Inferior parietal cortex (tissue), 1 donor: Measurements from ENCODE around the gene PSMD9.
"Not testable (repeated sequence)": the region's sequence is repeated elsewhere in the genome, so short reads cannot be mapped to it uniquely, and the experiment has no call there.

Experiments
- DNase-seq: peaks from one replicate; pipeline ENCODE4 v3.0.0-alpha.2; 2016; ENCODE audit errors: extremely low spot score

Gene PSMD9

GRCh38 chr12:121888478-121889273, at the start of gene PSMD9:
Gene PSMD9 (plus strand): TSS chr12:121888790. CDS start chr12:121888857, 67 bp downstream.
- peak; percentile 95 for DNase-seq

DNA sequence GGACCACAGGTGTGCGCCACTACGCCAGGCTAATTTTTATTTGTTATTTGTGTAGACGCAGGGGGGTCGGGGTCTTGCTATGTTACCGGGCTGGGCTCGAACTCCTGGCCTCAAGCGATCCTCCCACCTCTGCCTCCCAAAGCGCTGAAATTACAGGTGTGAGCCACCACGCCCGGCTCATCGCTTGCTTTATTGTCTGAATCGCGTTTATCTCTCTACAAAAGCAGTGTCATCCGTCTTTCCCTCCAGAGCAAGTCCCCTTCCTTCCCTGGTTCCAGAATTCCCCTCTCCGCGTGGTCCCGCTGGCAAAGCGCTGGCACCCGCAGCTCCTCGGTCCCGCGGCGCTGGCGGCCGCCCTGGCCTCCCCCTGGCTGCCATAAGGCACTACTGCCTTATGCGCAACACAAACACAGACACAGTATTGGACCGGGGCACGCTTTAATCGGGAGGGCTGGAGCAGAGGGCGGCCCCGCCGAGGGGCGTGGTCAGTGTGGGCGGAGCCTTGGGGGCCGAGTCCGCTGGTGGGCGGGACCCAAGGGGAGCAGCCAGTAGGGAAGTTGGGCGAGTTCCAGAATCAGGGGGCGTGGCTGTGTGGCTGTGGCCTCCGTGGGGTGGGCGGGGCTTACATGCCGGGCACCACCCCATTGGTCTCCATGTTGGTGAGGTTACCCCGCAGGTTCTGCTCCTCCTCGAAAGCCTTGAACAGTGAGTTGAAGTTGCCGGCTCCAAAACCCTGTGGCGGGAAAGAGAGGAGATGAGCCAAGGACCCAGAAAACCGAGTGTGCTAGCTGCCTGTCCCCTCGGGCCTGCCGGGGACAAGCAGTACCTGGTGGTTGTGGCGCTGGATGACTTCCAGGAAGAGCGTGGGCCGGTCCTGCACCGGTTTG, 49.2 kb upstream of the PSMD9 start:
- peak; percentile 92 for DNase-seq

- DNase-seq = no peak
Measured at GRCh38 chr12:121839993-121840761, 48.4 kb upstream of the PSMD9 start.

DNA sequence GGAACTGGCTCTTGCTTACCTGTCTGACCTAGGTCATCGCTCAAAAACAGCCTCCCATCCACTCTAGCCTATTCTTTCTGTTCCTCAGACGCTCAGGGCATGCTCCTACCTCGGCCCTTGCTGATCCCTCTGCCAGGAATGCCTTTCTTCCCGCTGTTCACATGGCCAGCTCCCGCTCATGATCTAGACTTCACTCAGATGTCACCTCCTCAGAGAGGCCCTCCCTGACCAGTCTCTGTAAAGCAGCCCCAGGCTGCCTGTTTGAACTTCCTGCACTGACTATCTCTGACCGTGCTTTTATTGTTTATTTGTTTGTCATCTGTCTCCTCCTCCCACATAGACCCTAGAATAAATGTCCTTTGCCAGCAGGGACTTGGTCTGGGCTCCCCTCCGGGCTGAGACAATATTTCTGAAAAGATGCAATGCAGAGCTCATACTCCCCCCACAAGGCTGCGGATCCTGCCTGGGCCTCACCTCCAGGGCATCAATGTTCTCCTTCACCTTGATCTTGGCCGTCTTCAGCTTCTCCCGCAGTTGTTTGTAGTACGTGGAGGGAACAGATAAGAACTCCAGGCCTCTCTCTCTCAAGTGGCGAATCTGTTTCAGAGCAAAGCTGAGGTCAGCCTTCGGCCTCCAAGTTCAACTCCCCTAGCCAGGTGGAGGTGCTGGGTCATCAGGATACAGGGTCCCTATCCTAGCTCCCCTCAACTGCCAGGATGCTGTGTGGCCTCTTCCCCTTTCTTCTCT, 45.2 kb upstream of the PSMD9 start:
- DNase-seq = no peak

DNA sequence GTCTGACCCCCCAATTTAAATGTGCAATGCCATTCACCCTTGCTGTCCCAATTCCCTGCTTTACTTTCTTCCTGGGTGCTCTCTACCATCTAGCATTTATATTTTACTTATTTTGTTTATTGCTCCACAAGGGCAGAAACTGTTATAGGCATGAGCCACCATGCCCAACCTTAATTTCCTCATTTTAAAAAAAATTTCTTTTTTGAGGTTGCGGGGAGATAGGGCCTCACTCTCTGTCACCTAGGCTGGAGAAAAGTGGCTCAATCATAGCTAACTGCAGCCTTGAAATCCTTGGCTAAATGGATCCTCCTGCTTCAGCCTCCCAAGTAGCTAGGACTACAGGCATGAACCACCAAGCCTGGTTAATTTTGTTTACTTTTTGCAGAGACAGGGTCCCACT, 42.9 kb upstream of the PSMD9 start:
- DNase-seq = no peak

DNA sequence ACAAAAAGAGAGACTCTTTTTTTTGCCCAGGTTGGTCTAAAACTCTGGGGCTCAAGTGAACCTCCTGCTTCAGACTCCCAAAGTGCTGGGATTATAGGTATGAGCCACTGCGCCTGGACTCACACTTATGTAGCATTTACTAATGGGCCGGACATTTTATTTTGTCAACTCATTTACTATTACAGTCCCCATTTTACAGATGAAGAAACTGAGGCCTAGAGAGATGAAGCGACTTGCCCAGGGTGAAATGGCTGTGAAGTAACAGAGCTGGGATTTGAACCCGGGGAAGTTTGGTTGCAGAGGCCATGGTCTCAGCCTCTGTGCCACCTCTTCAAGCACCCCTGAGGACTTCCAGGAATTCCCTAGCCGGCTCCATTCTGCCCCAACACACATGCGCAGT, 39.4 kb upstream of the PSMD9 start:
- DNase-seq = no peak

- DNase-seq = no peak
Measured at GRCh38 chr12:121849665-121850064, 38.9 kb upstream of the PSMD9 start.

GRCh38 chr12:121852392-121852791, 36.2 kb upstream of the PSMD9 start:
- DNase-seq = not testable (repeated sequence)

DNA sequence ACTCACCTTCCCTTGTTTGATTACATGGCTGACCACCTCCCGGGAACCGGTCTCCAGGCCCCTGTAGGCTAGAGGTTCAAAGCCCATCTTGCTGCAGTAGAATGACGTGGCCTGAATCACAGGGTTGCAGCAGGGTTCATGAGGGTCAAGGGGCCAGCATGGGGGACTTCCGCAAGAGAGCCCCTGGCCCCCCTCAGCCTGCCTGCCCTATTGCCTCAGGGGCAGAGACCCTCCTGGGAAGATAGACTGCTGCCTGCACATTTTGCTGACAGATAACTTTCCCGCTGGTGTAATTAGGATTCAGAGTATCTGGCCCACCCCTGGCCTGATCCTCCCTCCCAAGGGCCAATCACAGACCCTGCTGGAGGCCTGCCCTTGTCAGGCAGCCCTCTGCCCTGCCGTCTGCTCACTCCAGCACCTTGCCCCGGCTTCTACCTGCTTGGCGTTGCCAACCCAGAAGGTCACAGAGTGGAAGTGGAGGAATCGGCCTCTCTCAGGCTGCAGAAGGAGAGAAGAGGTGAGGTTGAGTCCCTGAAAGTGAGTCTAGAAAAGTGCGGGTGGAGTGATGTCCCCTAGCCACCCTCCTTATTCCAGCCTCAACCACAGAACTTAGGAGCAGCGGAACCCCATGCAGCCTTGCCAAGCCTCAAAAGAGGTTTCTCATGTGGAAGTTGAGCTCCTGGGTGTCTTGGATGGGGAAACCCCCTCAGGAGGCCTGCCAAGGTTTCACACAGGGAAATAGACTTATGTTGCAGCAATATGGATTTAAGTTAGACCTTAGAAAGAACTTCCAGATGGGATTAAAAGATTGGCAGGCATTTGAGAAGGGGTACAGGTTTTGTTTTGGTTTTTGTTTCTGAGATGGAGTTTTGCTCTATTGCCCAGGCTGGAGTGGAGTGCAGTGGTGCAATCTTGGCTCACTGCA, 31.0 kb upstream of the PSMD9 start:
- no peak for DNase-seq

DNA sequence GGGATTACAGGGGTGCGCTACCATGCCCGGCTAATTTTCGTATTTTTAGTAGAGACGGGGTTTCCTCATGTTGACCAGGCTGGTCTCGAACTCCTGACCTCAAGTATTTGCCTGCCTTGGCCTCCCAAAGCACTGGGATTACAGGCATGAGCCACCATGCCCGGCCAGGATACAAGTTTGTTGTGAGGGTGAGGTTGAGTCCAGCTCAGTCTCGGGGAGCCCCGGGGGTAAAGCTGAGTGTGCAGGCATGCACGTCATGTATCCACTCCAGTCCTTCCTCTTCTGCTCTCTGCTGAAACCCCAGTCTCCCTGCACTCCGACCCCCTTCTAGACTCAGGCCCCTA, 30.3 kb upstream of the PSMD9 start:
- no peak for DNase-seq

DNA sequence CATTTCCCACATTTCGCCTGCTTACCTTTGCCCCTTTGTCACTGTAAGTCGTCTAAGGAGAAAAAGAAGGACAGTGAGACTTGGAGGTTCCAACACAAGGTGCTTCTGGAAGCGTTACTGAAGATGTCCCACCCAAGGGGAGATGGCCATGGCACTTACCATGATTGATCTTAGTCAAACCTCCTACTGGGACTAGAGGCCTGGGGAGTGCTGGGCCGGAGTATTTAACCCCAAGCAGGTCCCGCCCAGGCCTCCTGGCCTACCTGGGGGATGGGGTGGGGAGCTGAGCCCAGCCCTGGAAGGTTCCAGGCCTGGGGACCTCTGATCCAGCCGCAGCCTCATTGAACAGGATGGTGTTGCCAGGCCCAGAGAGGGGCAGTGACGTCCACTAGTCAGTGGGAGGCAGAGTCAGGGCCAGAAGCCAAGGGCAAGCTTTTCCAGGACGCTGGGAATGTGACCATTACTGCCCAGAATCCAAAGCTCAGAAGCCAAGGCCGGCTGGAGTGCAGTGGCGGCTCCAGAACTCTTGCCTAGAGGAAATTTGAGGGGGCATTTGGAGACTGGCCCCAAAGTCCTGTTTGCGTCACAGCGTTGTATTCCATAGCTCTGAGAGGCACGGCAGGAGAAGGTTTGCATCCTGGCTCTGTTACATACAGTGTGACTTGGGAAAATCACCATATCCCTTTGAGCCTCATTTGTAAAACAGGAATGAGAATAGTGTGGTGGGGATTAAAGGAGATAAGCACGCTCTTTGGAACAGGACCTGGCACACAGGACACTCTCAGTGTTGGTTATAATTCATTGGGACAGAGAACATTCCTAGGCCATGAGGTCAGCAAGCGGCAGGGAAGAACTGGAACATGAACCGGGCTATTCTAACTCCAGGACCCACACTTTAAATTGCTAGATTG, 29.7 kb upstream of the PSMD9 start, which contains the start of gene HPD:
HPD (minus strand) TSS at position 198 of the 911 bp plus-strand sequence; CDS start at position 162, 36 bp downstream.
- DNase-seq = no peak

GRCh38 chr12:121860257-121860656, 28.3 kb upstream of the PSMD9 start:
- no peak for DNase-seq

DNA sequence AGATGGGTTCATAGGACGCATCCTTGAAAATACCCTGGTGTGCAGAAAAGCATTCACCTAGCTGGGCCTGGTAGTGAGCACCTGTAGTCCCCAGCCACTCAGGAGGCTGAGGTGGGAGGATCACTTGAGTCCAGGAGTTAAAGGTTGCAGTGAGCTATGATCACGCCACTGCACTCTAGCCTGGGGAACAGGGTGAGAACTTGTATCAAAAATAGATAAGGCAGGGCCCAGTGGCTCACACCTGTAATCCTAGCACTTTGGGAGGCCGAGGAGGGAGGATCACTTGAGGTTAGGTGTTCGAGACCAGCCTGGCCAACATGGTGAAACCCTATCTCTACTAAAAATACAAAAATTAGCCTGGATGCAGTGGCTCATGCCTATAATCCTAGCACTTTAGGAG, 27.9 kb upstream of the PSMD9 start:
- DNase-seq = not testable (repeated sequence)

- DNase-seq = peak; percentile 15
Measured at GRCh38 chr12:121861636-121862254, 26.8 kb upstream of the PSMD9 start.

GRCh38 chr12:121866331-121866730, 22.3 kb upstream of the PSMD9 start:
- DNase-seq = no peak

- not testable (repeated sequence) for DNase-seq
Measured at GRCh38 chr12:121869229-121869628, 19.4 kb upstream of the PSMD9 start.

- no peak for DNase-seq
Measured at GRCh38 chr12:121871467-121871866, 17.1 kb upstream of the PSMD9 start.

DNA sequence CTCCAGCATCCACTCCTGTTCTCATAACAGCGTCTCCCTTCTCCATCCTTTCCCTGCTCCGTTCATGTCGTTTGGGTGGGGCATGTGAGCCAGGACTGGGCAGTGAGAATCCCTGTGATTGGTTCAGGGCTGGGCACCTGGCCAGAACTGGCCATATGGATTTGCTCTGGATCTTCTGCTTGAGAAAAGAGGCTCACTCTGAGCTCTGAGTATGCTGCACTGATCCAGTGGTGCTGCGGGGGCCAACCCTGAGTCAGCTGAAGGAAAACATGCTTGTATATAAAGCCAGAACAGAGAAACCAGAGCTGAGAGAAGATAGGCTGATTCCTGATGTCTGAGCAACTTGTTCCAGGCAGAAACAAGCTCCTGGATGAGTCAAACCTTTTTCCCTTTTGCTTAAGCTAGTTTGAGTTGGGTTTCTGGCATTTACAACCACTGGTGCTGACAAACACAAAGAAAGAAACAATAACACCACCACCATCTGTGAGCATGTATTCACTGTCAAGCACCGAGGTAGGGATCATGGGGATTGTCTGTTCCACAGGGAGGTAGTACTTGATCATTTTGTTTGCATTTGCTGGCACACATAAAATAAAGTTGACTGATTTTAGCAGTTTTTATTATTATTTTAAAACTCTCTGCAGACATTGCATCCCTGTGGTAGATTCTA, 15.9 kb upstream of the PSMD9 start:
- peak; percentile 60 for DNase-seq
